HepG2 (cell line): ENCODE results near the gene ARHGEF10L. TPM values are rescaled to one million over a fixed set of nuclear protein-coding genes. Genes with fewer than 3 reads are reported as not detected.

Source experiments
- ATAC-seq: fragments of 200-7000 bp; cut with Tn5 transposase; 3 replicates; pipeline ENCODE4 v1.9.1; 2020; ENCODE audit warnings: mild to moderate bottlenecking, moderate library complexity
- BruUV-seq: library from RNA; stranded (reverse); fragments of 400-500 nt; replicated peaks from 2 replicates; lab custom pipeline; 2021; lab: Mats Ljungman, UMichigan
- CTCF ChIA-PET: fragments of 300-600 bp; formaldehyde crosslinking; extraction: SDS; loops from one replicate; lab custom pipeline; 2021; ENCODE audit warnings: low total read pairs, inconsistent platforms, low intra/inter-chr PET ratio; lab: Yijun Ruan, JAX
- POLR2A ChIA-PET: fragments of 350-600 bp; sonication (Branson Sonifier 250); formaldehyde crosslinking; loops from one replicate; lab custom pipeline; 2020; ENCODE audit warnings: antibody characterized with exemption, inconsistent platforms; lab: Yijun Ruan, JAX
- DNase-seq: peaks from one replicate; pipeline ENCODE4 v3.0.0-alpha.2; 2015; ENCODE audit warnings: low spot score
- FAIRE-seq: peaks from 3 replicates; lab custom pipeline; 2011; peaks lifted over from hg19 to GRCh38; lab: Jason Lieb, UNC
- H2AFZ ChIP-seq: one replicate; pipeline ENCODE4 v1.6.1; 2011; ENCODE audit warnings: low read length, inconsistent platforms
- H3K27ac ChIP-seq: fragments of 300-600 bp; 3 replicates; pipeline ENCODE4 v1.8.0; 2011; ENCODE audit warnings: mixed run types, mild to moderate bottlenecking, mixed read lengths, low read length, inconsistent platforms; ENCODE audit not compliant: insufficient read depth; ENCODE audit errors: extremely low read length
- H3K27me3 ChIP-seq, 2 experiments: fragments of 200-600 bp in 1 of 2; 2 replicates in 1 of 2; 3 replicates in 1 of 2; pipeline versions ENCODE4 v1.6.0 to v1.8.0; 2011; ENCODE audit warnings: low read length in 2 of 2, mild to moderate bottlenecking in 2 of 2, moderate library complexity in 2 of 2, inconsistent platforms in 1 of 2; ENCODE audit not compliant: insufficient read depth in 2 of 2, control insufficient read depth in 1 of 2
- H3K36me3 ChIP-seq, 2 experiments: fragments of 200-600 bp in 1 of 2; replicated peaks in 1 of 2; 2 replicates in 1 of 2; 3 replicates in 1 of 2; pipeline versions ENCODE4 v1.5.1 to v1.8.0; 2011; ENCODE audit warnings: low read length in 2 of 2, inconsistent platforms in 1 of 2; ENCODE audit not compliant: insufficient read depth in 2 of 2, control insufficient read depth in 1 of 2
- H3K4me1 ChIP-seq: 2 replicates; pipeline ENCODE4 v1.5.1; 2012; ENCODE audit warnings: low read length, inconsistent platforms; ENCODE audit not compliant: insufficient read depth
- H3K4me2 ChIP-seq: 2 replicates; pipeline ENCODE4 v1.6.0; 2011; ENCODE audit warnings: low read depth, low read length, inconsistent platforms
- H3K4me3 ChIP-seq, 3 experiments: fragments of 200-600 bp in 1 of 3; sonication (generic), shearing (Covaris generic) in 1 of 3; replicated peaks in 1 of 3; 2 replicates each; pipeline ENCODE4 v1.5.1; 2011 to 2016; ENCODE audit warnings: low read length in 3 of 3, inconsistent platforms in 2 of 3, low read depth in 2 of 3, mild to moderate bottlenecking in 2 of 3, control low read depth in 1 of 3, mixed read lengths in 1 of 3; ENCODE audit not compliant: insufficient read depth in 1 of 3
- H3K79me2 ChIP-seq: one replicate; pipeline ENCODE4 v1.6.1; 2011; ENCODE audit warnings: low read length, inconsistent platforms; ENCODE audit not compliant: insufficient read depth
- H3K9ac ChIP-seq: 2 replicates; pipeline ENCODE4 v1.6.0; 2011; ENCODE audit warnings: mild to moderate bottlenecking, low read depth, low read length, inconsistent platforms; ENCODE audit not compliant: insufficient read depth
- H3K9me3 ChIP-seq: 2 replicates; pipeline ENCODE4 v1.5.1; 2012; ENCODE audit warnings: mild to moderate bottlenecking, low read length
- H4K20me1 ChIP-seq: 2 replicates; pipeline ENCODE4 v1.6.0; 2011; ENCODE audit warnings: inconsistent platforms, mild to moderate bottlenecking, low read length, moderate library complexity; ENCODE audit not compliant: insufficient read depth
- CBX1 ChIP-seq: IDR thresholded peaks from one replicate; pipeline ENCODE4 v1.6.1; 2016; ENCODE audit warnings: antibody characterized with exemption, low read depth
- LCORL ChIP-seq, 2 experiments: fragments of 450-650 bp in 1 of 2; sonication (generic) in 1 of 2; formaldehyde crosslinking in 1 of 2; IDR thresholded peaks; 2 replicates each; pipeline versions ENCODE4 v1.5.0 to v1.6.1; 2017 to 2020; ENCODE audit warnings: antibody characterized with exemption in 1 of 2, missing genetic modification reagents in 1 of 2
- PRDM15 ChIP-seq: sonication (generic); formaldehyde crosslinking; IDR thresholded peaks from 2 replicates; pipeline ENCODE4 v1.4.0; 2020; ENCODE audit warnings: missing genetic modification reagents
- WGBS: methylation state at CpG from one replicate; pipeline ENCODE4 v1.1.6; 2017; ENCODE audit warnings: low lambda C conversion rate; 5-methylcytosine and 5-hydroxymethylcytosine counted together
- in situ Hi-C: cut with HindIII; loops from 2 replicates; pipeline ENCODE4 v1.10.0; 2017; ENCODE audit warnings: low pct_unique_long_range_greater_than_20kb; ENCODE audit not compliant: extremely low pct_ligation_motif_present
- intact Hi-C: fragments of 100-400 bp; cut with micrococcal nuclease; formaldehyde crosslinking; loops from one replicate; pipeline ENCODE4 v1.10.0; 2022; ENCODE audit not compliant: unreplicated experiment
- polyA plus RNA-seq, 8 experiments: library from polyadenylated mRNA; depleted of rRNA in 3 of 8; stranded (reverse) in 7 of 8; unstranded in 1 of 8; fragments of >200 nt; fragmentation: Illumina TruSeq in 4 of 8; extraction: Trizol in 4 of 8; gene quantifications; 2 replicates each; pipeline versions ENCODE4 v1.2.1 to v1.2.3, GENCODE V29; 2011 to 2016; ENCODE audit warnings: low read depth in 4 of 8, missing spikeins in 1 of 8, mixed read lengths in 1 of 8; ENCODE audit not compliant: insufficient read depth in 1 of 8
- total RNA-seq, 5 experiments: library from RNA; depleted of rRNA; stranded (reverse); fragments of >200 nt; fragmentation: Illumina TruSeq; extraction: Trizol; gene quantifications; 2 replicates each; pipeline ENCODE4 v1.2.3, GENCODE V29; 2016; ENCODE audit warnings: low read depth in 1 of 5
- TF ChIP-seq, protein P1 (sequence below): sonication (generic); formaldehyde crosslinking; IDR thresholded peaks from 2 replicates; pipeline ENCODE4 v1.5.0; 2020; ENCODE audit warnings: missing genetic modification reagents, mild to moderate bottlenecking, borderline replicate concordance

ARHGEF10L gene
- total and polyA plus RNA-seq, 2 of the 13 experiments (the other 11 are each of a cell fraction or from before 2014, with no cell fraction given): 46.5 to 78.3 TPM

- peak; percentile 57; the same call in 1 of the 2 replicates for TF ChIP-seq PRDM15
Measured at GRCh38 chr1:17632541-17633184, 93.2 kb downstream of the ARHGEF10L start (continued).

- H3K27me3 ChIP-seq: no peaks in the 10 kb centered on the region
- CTCF ChIA-PET: no interaction called here
- H2AFZ ChIP-seq: no peak overlapping the region
- TF ChIP-seq CBX1 (no peak), LCORL (IDR thresholded peaks at IDR 0.05) (peak; percentile 65; the same call in 1 of the 2 replicates), LCORL (CRISPR knock-in tag; IDR thresholded peaks at IDR 0.05) (no peak)
- TF ChIP-seq, protein P1, sequence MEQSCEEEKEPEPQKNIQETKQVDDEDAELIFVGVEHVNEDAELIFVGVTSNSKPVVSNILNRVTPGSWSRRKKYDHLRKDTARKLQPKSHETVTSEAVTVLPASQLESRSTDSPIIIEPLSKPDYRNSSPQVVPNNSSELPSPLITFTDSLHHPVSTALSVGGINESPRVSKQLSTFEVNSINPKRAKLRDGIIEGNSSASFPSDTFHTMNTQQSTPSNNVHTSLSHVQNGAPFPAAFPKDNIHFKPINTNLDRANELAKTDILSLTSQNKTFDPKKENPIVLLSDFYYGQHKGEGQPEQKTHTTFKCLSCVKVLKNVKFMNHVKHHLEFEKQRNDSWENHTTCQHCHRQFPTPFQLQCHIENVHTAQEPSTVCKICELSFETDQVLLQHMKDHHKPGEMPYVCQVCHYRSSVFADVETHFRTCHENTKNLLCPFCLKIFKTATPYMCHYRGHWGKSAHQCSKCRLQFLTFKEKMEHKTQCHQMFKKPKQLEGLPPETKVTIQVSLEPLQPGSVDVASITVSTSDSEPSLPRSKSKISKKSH (CRISPR knock-in tag): no peak
- no peaks in the 10 kb centered on the region for H3K79me2 ChIP-seq
- FAIRE-seq (no peak), DNase-seq (no peak), ATAC-seq (no peak)
- in situ Hi-C loops (no loop called here), intact Hi-C loops (no loop called here)
- H4K20me1 ChIP-seq: peaks cover 2% of the 10 kb centered on the region; the same call in 1 of the 2 replicates
- H3K4me3 ChIP-seq: no peak overlapping the region
- H3K4me1 ChIP-seq: no peaks in the 10 kb centered on the region
- no peak overlapping the region for H3K4me2 ChIP-seq
- POLR2A ChIA-PET: no interaction called here
- BruUV-seq: TSS peak; percentile 13
- H3K27ac ChIP-seq: no peak overlapping the region
- 89% methylated on average over 3 of the region's 8 CpGs for WGBS
- H3K36me3 ChIP-seq: peaks cover 69 to 91% of the 10 kb centered on the region in 2 experiments
- H3K9me3 ChIP-seq: no peaks in the 10 kb centered on the region
- H3K9ac ChIP-seq: no peak overlapping the region
Measured at GRCh38 chr1:17633654-17634053, 94.2 kb downstream of the ARHGEF10L start.
